Natural killer cell (primary cell): ENCODE measurements around the gene COPZ2. TPM values are rescaled to one million over a fixed set of nuclear protein-coding genes. Genes with fewer than 3 reads are reported as not detected.
"Not testable (repeated sequence)": the region's sequence is repeated elsewhere in the genome, so short reads cannot be mapped to it uniquely, and the experiment has no call there.

Experiments
- ATAC-seq, 3 donors: fragments of 150-1000 bp in 2 of 3; fragments of 200-7000 bp in 1 of 3; cut with Tn5 transposase; 1 replicate in 1 of 3; 2 replicates in 2 of 3; pipeline ENCODE4 v1.10.0; 2021; ENCODE audit warnings: mild to moderate bottlenecking in 2 of 3, moderate library complexity in 2 of 3
- DNase-seq, 2 donors: peaks; one replicate each; pipeline versions ENCODE4 v3.0.0 to v3.0.0-alpha.2; 2013 to 2021; ENCODE audit warnings: mixed read lengths in 1 of 2
- H3K27ac ChIP-seq: one replicate; pipeline ENCODE4 v1.5.1; 2013; ENCODE audit warnings: mild to moderate bottlenecking, low read length
- H3K27me3 ChIP-seq: one replicate; pipeline ENCODE4 v1.6.1; 2013; ENCODE audit warnings: low read length; ENCODE audit not compliant: control insufficient read depth, insufficient read depth
- H3K36me3 ChIP-seq: one replicate; pipeline ENCODE4 v1.6.1; 2013; ENCODE audit warnings: low read length; ENCODE audit not compliant: control insufficient read depth, insufficient read depth
- H3K4me1 ChIP-seq: one replicate; pipeline ENCODE4 v1.6.1; 2013; ENCODE audit warnings: low read length; ENCODE audit not compliant: control insufficient read depth, insufficient read depth
- H3K4me3 ChIP-seq: one replicate; pipeline ENCODE4 v1.5.1; 2013; ENCODE audit warnings: low read length
- H3K9me3 ChIP-seq: one replicate; pipeline ENCODE4 v1.6.1; 2013; ENCODE audit warnings: low read length; ENCODE audit not compliant: control insufficient read depth, insufficient read depth
- H3K27ac Mint-ChIP-seq, 2 donors: one replicate each; pipeline ENCODE4 v1.8.0; 2022; ENCODE audit warnings: mild to moderate bottlenecking in 2 of 2, mixed read lengths in 2 of 2, moderate library complexity in 1 of 2
- H3K27me3 Mint-ChIP-seq, 2 donors: one replicate each; pipeline ENCODE4 v1.8.0; 2022; ENCODE audit warnings: low read depth in 2 of 2, mixed read lengths in 2 of 2
- H3K36me3 Mint-ChIP-seq: one replicate; pipeline ENCODE4 v1.8.0; 2022; ENCODE audit warnings: mixed read lengths
- H3K4me1 Mint-ChIP-seq, 2 donors: one replicate each; pipeline ENCODE4 v1.8.0; 2022; ENCODE audit warnings: mixed read lengths in 2 of 2
- H3K4me3 Mint-ChIP-seq: one replicate; pipeline ENCODE4 v1.8.0; 2022; ENCODE audit warnings: mild to moderate bottlenecking, moderate library complexity, mixed read lengths
- H3K9me3 Mint-ChIP-seq, 2 donors: one replicate each; pipeline ENCODE4 v1.8.0; 2022; ENCODE audit warnings: mixed read lengths in 2 of 2
- CTCF ChIP-seq: fragments of 200-600 bp; IDR thresholded peaks from one replicate; pipeline ENCODE4 v1.8.0; 2022; ENCODE audit warnings: antibody characterized with exemption
- WGBS: methylation state at CpG from one replicate; pipeline ENCODE4 v1.1.7; 2013; ENCODE audit warnings: missing lambda C conversion rate; ENCODE audit not compliant: insufficient coverage; 5-methylcytosine and 5-hydroxymethylcytosine counted together
- intact Hi-C: fragments of 100-400 bp; cut with micrococcal nuclease; formaldehyde crosslinking; loops from one replicate; pipeline ENCODE4 v1.14.2; 2022
- total RNA-seq, 4 donors: library from RNA; stranded (reverse); fragments of 120-200 nt in 1 of 4; gene quantifications; one replicate each; pipeline versions ENCODE4 v1.2.3 to v1.2.4, GENCODE V29; 2013 to 2022

Gene COPZ2
- total RNA-seq, 3 donors from 2014 or later (not counting 1 experiment from before 2014, with no cell fraction given) = 15.9 to 19.1 (median 16.5) TPM

- 62% methylated on average over 4 of the region's 5 CpGs for WGBS
- DNase-seq (no peak), ATAC-seq (no peak)
- no peak overlapping the region for H3K27ac ChIP-seq
- no peaks in the 10 kb centered on the region for H3K9me3 Mint-ChIP-seq
- no peaks in the 10 kb centered on the region for H3K36me3 Mint-ChIP-seq
- H3K4me1 Mint-ChIP-seq = peaks cover 28 to 34% of the 10 kb centered on the region in 2 donors
- no peaks in the 10 kb centered on the region for H3K9me3 ChIP-seq
- H3K27me3 Mint-ChIP-seq = peaks cover 23 to 37% of the 10 kb centered on the region in 2 donors
- no peak overlapping the region for H3K27ac Mint-ChIP-seq
- intact Hi-C loops = no loop called here
- H3K36me3 ChIP-seq = no peaks in the 10 kb centered on the region
- no peak for TF ChIP-seq CTCF
- H3K4me3 Mint-ChIP-seq = no peak overlapping the region
- peaks cover 17% of the 10 kb centered on the region for H3K27me3 ChIP-seq
- no peak overlapping the region for H3K4me3 ChIP-seq
- peaks cover 36% of the 10 kb centered on the region for H3K4me1 ChIP-seq
Measured at GRCh38 chr17:48021934-48022333, 15.7 kb downstream of the COPZ2 start.

DNA sequence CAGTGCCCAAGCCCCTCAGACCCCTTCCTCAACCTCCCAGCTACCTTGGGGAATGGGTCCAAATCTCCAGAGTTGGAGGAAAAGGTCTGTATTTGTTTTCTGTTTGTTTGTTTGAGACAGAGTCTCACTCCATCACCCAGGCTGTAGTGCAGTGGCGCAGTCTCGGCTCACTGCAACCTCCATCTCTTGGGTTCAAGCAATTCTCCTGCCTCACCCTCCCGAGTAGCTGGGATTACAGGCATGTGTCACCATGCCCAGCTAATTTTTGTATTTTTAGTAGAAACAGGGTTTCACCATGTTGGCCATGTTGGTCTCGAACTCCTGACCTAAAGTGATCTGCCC is 19.8 kb downstream of the COPZ2 start:
- not testable (repeated sequence) for H3K27me3 ChIP-seq
- peaks cover 36 to 41% of the 10 kb centered on the region in 2 donors for H3K27me3 Mint-ChIP-seq

GRCh38 chr17:48016112-48016511 is 21.5 kb downstream of the COPZ2 start:
- Mint-ChIP-seq H3K4me3 (no peak overlapping the region), H3K27me3 (peaks cover 34 to 37% of the 10 kb centered on the region in 2 donors), H3K36me3 (no peaks in the 10 kb centered on the region), H3K4me1 (peaks cover 5 to 14% of the 10 kb centered on the region in 2 donors), H3K9me3 (no peaks in the 10 kb centered on the region), H3K27ac (no peak overlapping the region)
- 86% methylated on average over 2 of the region's 2 CpGs for WGBS
- Histone ChIP-seq H3K9me3 (no peaks in the 10 kb centered on the region), H3K4me1 (peaks cover 12% of the 10 kb centered on the region), H3K4me3 (no peak overlapping the region), H3K36me3 (no peaks in the 10 kb centered on the region), H3K27me3 (peaks cover 13% of the 10 kb centered on the region), H3K27ac (no peak overlapping the region)
- intact Hi-C loops = no loop called here
- TF ChIP-seq CTCF = no peak
- ATAC-seq (no peak), DNase-seq (no peak)

More for the DNA sequence above, 19.8 kb downstream of the COPZ2 start:
- H3K4me1 Mint-ChIP-seq, H3K9me3 ChIP-seq, H3K4me1 ChIP-seq, H3K27ac Mint-ChIP-seq, ATAC-seq, H3K36me3 Mint-ChIP-seq, DNase-seq, intact Hi-C loops, H3K4me3 ChIP-seq, H3K4me3 Mint-ChIP-seq, H3K27ac ChIP-seq, H3K9me3 Mint-ChIP-seq, H3K36me3 ChIP-seq: not testable (repeated sequence)
- 95% methylated on average over 4 of the region's 4 CpGs for WGBS

DNA sequence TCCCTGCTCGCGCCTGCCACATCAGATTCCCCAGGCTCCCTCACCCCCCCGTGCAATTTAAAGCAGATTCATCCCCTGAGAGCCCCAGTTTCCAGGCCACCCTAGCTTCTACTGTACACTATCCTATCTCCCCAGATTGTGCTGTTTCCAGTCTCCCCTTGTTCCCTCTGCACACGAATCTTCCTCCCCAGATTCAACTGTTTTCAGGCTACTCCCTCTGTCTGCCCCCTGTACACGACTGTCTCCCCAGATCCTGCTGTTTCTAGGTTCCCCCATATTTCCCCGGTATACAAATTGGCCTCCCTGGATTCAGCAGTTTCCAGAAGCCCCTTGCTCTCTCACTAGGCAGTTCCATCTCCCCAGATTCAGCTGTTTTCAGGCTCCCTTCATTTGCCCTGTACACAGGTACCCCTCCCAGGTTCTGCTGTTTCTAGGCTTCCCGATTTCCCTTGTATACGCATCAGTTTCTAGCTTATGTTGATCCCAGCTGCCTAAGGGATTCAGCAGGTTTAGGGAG is 22.9 kb downstream of the COPZ2 start:
- no peaks in the 10 kb centered on the region for H3K36me3 Mint-ChIP-seq
- H3K4me1 Mint-ChIP-seq = peaks cover 6 to 15% of the 10 kb centered on the region in 2 donors
- Histone ChIP-seq H3K27ac (no peak overlapping the region), H3K4me3 (no peak overlapping the region), H3K4me1 (peaks cover 12% of the 10 kb centered on the region), H3K27me3 (peaks cover 11% of the 10 kb centered on the region), H3K36me3 (no peaks in the 10 kb centered on the region), H3K9me3 (no peaks in the 10 kb centered on the region)
- H3K27ac Mint-ChIP-seq = no peak overlapping the region
- DNase-seq (no peak), ATAC-seq (no peak)
- H3K27me3 Mint-ChIP-seq = peaks cover 43 to 46% of the 10 kb centered on the region in 2 donors
- H3K4me3 Mint-ChIP-seq = no peak overlapping the region
- WGBS = 84% methylated on average over 8 of the region's 8 CpGs
- intact Hi-C loops = no loop called here
- no peak for TF ChIP-seq CTCF
- H3K9me3 Mint-ChIP-seq = no peaks in the 10 kb centered on the region
